Smooth muscle cell (in vitro differentiated cells): ENCODE measurements around the gene SNED1. TPM values are rescaled to one million over a fixed set of nuclear protein-coding genes. Genes with fewer than 3 reads are reported as not detected.

Experiments used
- DNase-seq: peaks from one replicate; lab custom pipeline; 2025; ENCODE audit not compliant: unreplicated experiment; lab: John Stamatoyannopoulos, UW
- H2AFZ ChIP-seq: fragments of 200-600 bp; sonication (generic); 2 replicates; pipeline ENCODE4 v1.6.0; 2016; ENCODE audit warnings: antibody characterized with exemption, low read depth, mild to moderate bottlenecking
- H3F3A ChIP-seq: fragments of 200-600 bp; sonication (generic); 2 replicates; pipeline ENCODE4 v1.6.0; 2017; ENCODE audit warnings: antibody characterized with exemption, low read depth
- H3K27ac ChIP-seq: fragments of 200-600 bp; sonication (generic); 2 replicates; pipeline ENCODE4 v1.5.1; 2016; ENCODE audit warnings: low read depth, mild to moderate bottlenecking
- H3K27me3 ChIP-seq: fragments of 200-600 bp; sonication (generic); 2 replicates; pipeline ENCODE4 v1.6.1; 2016; ENCODE audit warnings: low read depth, mild to moderate bottlenecking
- H3K36me3 ChIP-seq: fragments of 200-600 bp; sonication (generic); 2 replicates; pipeline ENCODE4 v1.5.1; 2016; ENCODE audit warnings: low read depth
- H3K4me1 ChIP-seq: fragments of 200-600 bp; sonication (generic); 2 replicates; pipeline ENCODE4 v1.5.1; 2016; ENCODE audit warnings: low read depth
- H3K4me2 ChIP-seq: fragments of 200-600 bp; sonication (generic); 2 replicates; pipeline ENCODE4 v1.6.0; 2016; ENCODE audit warnings: mild to moderate bottlenecking
- H3K4me3 ChIP-seq: fragments of 200-600 bp; sonication (generic); 2 replicates; pipeline ENCODE4 v1.5.1; 2016; ENCODE audit warnings: mild to moderate bottlenecking
- H3K79me2 ChIP-seq: fragments of 200-600 bp; sonication (generic); 2 replicates; pipeline ENCODE4 v1.6.0; 2016; ENCODE audit warnings: low read depth, mild to moderate bottlenecking
- H3K9ac ChIP-seq: fragments of 200-600 bp; sonication (generic); 2 replicates; pipeline ENCODE4 v1.6.0; 2016; ENCODE audit warnings: low read depth
- H3K9me3 ChIP-seq: fragments of 200-600 bp; sonication (generic); replicated peaks from 2 replicates; pipeline ENCODE4 v1.5.1; 2016; ENCODE audit warnings: low read depth
- H4K20me1 ChIP-seq: fragments of 200-600 bp; sonication (generic); 2 replicates; pipeline ENCODE4 v1.6.0; 2016; ENCODE audit warnings: low read depth
- CTCF ChIP-seq: fragments of 200-600 bp; sonication (generic); IDR thresholded peaks from 2 replicates; pipeline ENCODE4 v1.5.1; 2017; ENCODE audit warnings: borderline replicate concordance, mild to moderate bottlenecking, antibody characterized with exemption; ENCODE audit not compliant: insufficient read depth, poor library complexity, severe bottlenecking
- WGBS: methylation state at CpG from one replicate; pipeline ENCODE4 v1.1.7; 2016; ENCODE audit warnings: low lambda C conversion rate; 5-methylcytosine and 5-hydroxymethylcytosine counted together
- polyA plus RNA-seq: library from polyadenylated mRNA; unstranded; fragments of >200 nt; fragmentation: Nextera tagmentation; extraction: Ambion mirVana; gene quantifications from 2 replicates; pipeline ENCODE4 v1.2.1, GENCODE V29; 2016
- total RNA-seq: library from RNA; depleted of rRNA; stranded (reverse); fragments of >200 nt; gene quantifications from 2 replicates; pipeline ENCODE4 v1.2.3, GENCODE V29; 2014

SNED1 gene
- total and polyA plus RNA-seq, 2 experiments from 2014 or later = 0.36 to 3.0 TPM

DNA sequence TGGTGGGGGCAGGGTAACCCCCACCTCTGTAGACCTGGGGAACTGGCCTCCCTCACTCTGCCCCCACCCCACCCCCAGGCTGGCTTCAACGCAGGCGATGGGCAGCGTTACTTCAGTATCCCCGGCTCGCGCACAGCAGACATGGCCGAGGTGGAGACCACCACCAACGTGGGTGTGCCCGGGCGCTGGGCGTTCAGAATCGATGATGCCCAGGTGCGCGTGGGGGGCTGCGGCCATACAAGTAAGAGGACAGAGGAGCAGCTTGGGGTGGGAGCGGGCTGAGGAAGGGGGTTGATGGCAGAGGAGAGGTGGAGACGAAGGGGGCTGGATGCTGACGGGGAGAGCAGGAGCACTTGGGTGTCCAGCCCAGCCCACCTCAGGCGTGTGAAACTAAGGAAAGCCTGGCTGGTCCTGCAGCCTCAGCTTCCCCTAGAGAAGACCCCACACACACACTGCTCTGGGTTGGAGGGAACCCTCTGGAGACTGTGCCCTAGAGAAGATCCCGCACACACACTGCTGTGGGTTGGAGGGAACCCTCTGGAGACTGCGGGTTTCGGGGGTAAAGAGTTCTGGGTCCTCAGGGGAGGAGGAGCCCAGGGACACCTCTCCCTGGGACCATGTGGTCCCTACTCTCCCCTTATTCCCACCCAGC is 36.2 kb downstream of the SNED1 start:
- 92% methylated on average over 20 of the region's 22 CpGs for WGBS
- no peak for DNase-seq
- H3K9ac ChIP-seq = no peak overlapping the region

DNA sequence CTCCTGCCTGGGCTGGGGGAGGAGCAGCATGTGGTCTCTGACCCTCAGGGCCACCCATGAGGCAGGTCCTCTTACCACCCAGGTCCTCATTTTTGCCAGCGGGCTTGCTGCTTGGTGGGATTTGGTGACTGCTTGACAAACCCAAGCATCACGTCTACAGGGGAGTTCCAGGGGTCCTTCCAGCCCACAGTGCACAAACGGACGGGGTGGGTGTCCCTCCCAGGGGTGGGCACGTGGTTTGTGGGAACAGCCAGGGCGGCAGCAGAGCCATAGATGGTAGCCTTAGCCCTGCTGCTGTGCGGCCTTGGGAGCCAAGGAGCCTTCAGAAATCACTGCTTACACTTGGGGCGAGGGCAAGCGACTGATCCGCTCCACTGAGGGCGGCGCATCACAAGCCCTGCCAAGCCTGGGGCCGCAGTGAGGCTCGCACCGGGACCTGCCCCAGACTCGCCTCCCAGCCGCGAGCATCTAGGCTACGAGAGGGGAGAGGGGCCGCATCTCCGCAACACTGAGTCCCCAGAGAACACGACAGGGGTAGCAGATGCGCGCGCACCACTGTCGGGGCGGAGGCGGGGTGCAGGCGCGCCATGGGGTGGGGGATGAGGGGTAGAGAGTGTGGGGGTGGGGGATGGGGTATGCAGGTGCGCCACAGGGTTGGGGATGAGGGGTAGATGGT is 36.9 kb downstream of the SNED1 start:
- Histone ChIP-seq H3F3A (no peaks in the 10 kb centered on the region), H3K4me1 (peaks cover 3% of the 10 kb centered on the region), H3K9me3 (no peaks in the 10 kb centered on the region), H4K20me1 (no peaks in the 10 kb centered on the region), H3K9ac (no peak overlapping the region), H3K27me3 (peaks cover 33% of the 10 kb centered on the region), H3K79me2 (no peaks in the 10 kb centered on the region), H3K4me3 (no peak overlapping the region), H3K4me2 (no peak overlapping the region), H2AFZ (no peak overlapping the region), H3K27ac (no peak overlapping the region), H3K36me3 (no peaks in the 10 kb centered on the region)
- 39% methylated on average over 30 of the region's 31 CpGs for WGBS
- no peak for TF ChIP-seq CTCF
- no peak for DNase-seq

More for the DNA sequence above, 36.2 kb downstream of the SNED1 start:
- H3K27me3 ChIP-seq = peaks cover 33% of the 10 kb centered on the region
- TF ChIP-seq CTCF = no peak
- H3K4me1 ChIP-seq = peaks cover 3% of the 10 kb centered on the region
- no peaks in the 10 kb centered on the region for H4K20me1 ChIP-seq
- no peak overlapping the region for H3K4me3 ChIP-seq
- H2AFZ ChIP-seq = no peak overlapping the region
- H3F3A ChIP-seq = no peaks in the 10 kb centered on the region
- H3K36me3 ChIP-seq = no peaks in the 10 kb centered on the region
- H3K27ac ChIP-seq = no peak overlapping the region
- H3K79me2 ChIP-seq = no peaks in the 10 kb centered on the region
- H3K4me2 ChIP-seq = no peak overlapping the region
- no peaks in the 10 kb centered on the region for H3K9me3 ChIP-seq

DNA sequence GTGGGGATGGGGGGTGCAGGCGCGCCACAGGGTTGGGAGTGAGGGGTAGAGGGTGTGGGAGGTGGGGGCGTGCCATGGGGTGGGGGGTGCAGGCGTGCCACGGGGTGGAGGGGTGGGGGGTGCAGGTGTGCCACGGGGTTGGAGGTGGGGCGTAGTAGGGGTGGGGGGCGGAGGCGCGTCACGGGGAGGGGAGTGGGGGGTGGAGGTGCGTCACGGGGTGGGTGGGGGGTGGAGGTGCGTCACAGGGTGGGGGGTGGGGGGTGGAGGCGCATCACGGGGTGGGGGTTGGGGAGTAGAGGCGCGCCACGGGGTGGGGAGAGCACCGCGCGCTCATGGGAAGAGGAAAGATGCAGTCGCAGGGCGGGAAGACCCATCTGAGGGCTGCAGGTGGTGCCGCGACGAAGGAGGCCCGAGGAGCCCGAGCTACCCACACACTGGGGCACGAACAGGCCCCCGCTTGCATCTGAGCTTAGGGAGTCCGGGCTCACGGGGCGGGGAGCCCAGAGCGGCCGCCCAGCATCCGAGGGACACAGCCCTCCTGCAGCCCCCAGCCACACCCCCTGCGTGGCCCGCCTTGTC is 37.5 kb downstream of the SNED1 start:
- H3K27ac ChIP-seq = no peak overlapping the region
- DNase-seq = no peak
- no peak overlapping the region for H2AFZ ChIP-seq
- peak overlapping the region; percentile 74 for H3K4me2 ChIP-seq
- peaks cover 36% of the 10 kb centered on the region for H3K27me3 ChIP-seq
- H3K9ac ChIP-seq = no peak overlapping the region
- no peaks in the 10 kb centered on the region for H4K20me1 ChIP-seq
- H3K4me1 ChIP-seq = peaks cover 3% of the 10 kb centered on the region
- H3K36me3 ChIP-seq = no peaks in the 10 kb centered on the region
- H3K9me3 ChIP-seq = no peaks in the 10 kb centered on the region
- 11% methylated on average over 11 of the region's 39 CpGs for WGBS
- H3K79me2 ChIP-seq = no peaks in the 10 kb centered on the region
- TF ChIP-seq CTCF = no peak
- H3F3A ChIP-seq = no peaks in the 10 kb centered on the region
- no peak overlapping the region for H3K4me3 ChIP-seq
